Effector CD4-positive, alpha-beta T cell (primary cell): ENCODE results near the gene SPPL3.
"Not testable (repeated sequence)": the region's sequence is repeated elsewhere in the genome, so short reads cannot be mapped to it uniquely, and the experiment has no call there.

ENCODE experiments used
- DNase-seq: peaks from one replicate; pipeline ENCODE4 v3.0.0-alpha.2; 2020

The SPPL3 gene

DNA sequence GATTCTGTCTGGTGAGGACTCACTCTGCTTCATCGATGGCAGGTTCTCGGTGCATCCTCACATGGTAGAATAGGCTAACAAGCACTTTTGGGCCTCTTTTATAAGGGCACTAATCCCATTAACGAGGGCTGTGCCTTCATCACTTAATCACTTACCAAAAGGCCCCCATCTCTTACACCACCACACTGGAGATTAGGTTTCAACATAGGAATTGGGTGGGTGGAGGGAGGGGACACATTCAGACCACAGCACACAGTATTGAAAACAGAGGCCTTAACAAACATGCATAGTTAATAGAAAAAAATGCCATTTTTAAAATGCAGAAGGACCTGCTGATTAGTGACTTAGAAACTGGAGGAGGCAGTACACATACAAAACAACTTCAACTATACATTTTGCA lies 61.6 kb downstream of the SPPL3 start:
- DNase-seq: no peak

DNA sequence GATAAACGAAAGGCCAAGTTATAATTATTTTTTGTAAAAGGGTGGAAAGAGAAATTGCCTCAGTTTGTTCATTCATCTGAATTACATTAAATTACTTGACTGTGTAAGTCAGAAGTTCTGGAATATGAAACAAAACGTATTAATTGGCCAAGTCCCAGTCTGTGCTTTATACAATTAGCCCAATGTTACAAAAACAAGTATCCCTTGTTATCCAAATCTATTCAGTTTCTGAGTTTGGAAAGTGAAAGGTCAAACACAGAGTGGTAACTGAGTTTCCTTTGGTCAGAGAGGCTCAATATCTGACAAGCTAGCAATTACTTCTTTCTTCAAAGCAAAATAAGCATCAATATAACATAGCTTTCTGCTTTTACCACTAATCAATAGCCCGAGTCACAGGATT lies 62.6 kb downstream of the SPPL3 start:
- DNase-seq: no peak

DNA sequence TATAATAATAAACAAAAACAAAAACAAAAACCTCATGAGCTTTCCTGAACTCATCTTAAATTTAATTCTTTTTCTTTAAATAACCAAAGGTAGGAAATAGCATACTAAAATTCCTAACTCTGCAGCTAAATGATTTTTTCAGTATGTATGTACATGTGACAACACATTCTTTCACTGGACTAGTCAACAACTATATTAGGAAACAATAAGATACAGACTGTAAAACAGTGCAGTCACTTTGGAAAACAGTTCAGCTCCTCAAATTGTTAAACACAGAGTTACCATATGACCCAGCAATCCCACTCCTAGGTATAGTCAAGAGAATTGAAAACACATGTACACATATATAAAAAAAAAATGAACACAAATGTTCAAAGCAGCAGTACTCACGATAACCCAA lies 64.7 kb downstream of the SPPL3 start:
- no peak for DNase-seq

DNA sequence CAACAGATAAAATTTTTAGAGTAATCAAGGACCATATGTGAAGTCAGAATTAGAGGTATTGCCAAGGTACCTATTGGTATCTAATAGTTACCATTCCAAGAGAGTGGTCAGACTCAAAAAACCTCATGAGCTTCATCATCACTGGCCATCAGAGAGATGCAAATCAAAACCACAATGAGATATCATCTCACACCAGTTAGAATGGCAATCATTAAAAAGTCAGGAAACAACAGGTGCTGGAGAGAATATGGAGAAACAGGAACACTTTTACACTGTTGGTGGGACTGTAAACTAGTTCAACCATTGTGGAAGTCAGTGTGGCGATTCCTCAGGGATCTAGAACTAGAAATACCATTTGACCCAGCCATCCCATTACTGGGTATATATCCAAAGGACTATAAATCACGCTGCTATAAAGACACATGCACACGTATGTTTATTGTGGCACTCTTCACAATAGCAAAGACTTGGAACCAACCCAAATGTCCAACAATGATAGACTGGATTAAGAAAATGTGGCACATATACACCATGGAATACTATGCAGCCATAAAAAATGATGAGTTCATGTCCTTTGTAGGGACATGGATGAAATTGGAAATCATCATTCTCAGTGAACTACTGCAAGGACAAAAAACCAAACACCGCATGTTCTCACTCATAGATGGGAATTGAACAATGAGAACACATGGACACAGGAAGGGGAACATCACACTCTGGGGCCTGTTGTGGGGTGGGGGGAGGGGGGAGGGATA lies 65.4 kb downstream of the SPPL3 start:
- not testable (repeated sequence) for DNase-seq

GRCh38 chr12:120836114-120836684 lies 68.0 kb downstream of the SPPL3 start:
- DNase-seq: no peak

- no peak for DNase-seq
Observed at GRCh38 chr12:120835657-120836056, 68.5 kb downstream of the SPPL3 start.

GRCh38 chr12:120835304-120835612 lies 68.9 kb downstream of the SPPL3 start:
- no peak for DNase-seq

GRCh38 chr12:120834489-120835303 lies 69.5 kb downstream of the SPPL3 start:
- DNase-seq: no peak

DNA sequence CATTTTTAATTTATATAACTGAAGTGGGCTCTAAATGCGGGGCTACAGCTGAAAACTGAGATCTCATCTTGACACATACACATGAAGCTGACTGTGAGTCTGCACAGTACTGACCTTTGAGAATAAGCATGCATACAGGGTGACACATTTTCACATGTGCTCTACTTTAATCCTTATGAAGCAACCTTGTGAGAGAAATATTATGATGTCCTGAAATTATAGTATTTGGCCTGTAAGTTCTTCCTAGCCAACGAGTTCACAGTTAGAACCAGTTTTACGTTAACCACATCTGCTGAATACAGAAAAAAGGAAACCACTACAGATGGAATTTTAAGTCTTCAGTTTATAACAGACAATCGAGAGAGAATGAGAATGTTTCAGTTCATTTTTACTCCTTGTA lies 70.3 kb downstream of the SPPL3 start:
- DNase-seq: no peak

GRCh38 chr12:120832737-120833136 lies 71.4 kb downstream of the SPPL3 start:
- no peak for DNase-seq

DNA sequence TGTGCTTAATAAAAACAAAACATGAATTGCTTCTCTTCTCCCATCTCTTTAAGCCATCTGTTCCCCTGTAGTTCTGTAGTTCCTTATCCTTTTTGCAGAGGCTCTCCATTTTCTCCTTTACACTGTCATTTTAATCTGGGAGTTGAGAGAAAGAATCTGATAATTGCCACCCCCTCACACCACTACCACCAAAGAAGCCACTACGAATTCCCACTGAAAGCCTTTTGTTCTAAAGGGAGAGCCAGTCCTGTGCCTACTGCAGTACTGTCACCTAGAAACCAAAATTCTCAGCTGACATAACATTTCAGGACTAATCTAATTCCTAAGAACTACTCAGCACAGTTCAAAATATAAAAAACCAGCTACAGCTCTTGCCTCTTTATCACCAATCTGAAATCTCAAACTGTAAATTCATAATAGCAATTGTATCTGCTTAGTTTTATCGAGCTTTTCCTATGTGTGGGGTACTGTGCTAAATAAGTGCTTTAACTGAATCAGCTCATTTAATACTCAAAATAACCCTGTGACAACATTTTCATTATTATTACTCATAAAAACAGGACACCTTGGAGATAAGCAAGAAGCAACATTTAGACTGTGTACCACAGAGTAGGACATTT lies 72.4 kb downstream of the SPPL3 start:
- no peak for DNase-seq

DNA sequence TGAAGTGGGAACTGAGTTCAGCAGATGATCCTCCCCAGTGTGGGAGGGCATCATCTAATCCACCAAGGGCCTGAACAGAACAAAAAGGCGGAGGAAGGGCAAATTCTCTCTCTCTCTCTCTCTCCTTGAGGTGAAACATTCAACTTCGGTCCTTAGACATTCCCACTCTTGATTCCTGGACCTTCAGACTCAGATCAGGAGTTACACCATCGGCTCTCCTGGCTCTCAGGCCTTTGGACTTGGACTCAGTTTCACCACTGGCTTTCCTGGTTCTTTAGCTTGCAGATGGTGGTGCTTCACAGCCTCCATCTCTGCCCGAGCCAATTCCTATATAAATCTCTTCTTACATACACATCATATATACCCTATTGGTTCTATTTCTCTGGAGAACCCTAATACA lies 73.2 kb downstream of the SPPL3 start:
- DNase-seq: no peak

DNA sequence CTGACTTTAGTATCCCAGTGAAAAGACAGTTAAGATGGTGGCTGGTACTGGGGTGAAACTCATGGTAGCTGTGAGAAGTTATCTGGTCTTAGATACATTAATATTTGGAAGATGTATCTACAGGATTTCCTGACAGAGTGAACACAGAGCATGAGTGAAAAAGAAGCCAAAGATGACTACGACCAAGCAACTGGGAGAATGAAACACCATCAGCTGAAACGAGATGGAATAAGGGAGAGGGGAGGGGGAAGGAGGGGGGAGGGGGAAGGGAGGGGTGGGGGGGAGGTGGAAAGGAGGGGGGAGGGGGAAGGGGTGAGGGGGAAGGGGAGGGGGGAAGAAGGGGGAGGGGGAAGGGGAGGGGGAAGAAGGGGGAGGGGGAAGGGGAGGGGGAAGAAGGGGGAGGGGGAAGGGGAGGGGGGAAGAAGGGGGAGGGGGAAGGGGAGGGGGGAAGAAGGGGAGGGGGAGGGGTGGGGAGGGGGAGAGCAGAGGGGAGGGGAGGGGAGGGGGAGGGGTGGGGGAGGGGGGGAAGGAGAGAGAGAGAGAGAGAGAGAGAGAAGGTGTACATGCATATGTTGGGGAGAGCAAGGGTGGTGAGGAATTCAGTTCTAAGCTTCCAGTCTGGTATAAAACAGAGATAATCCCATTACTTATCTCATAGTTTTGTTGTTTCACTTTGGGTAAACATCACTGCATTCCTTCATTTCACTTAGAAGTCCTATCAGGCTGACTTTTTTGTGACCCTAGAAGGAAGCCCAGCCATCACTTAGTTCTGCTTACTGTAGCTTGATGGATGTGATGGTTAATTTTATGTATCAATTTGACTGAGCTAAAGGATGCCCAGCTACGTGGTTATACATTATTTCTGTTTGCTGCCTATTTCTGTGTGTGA lies 73.9 kb downstream of the SPPL3 start:
- DNase-seq: no peak

DNA sequence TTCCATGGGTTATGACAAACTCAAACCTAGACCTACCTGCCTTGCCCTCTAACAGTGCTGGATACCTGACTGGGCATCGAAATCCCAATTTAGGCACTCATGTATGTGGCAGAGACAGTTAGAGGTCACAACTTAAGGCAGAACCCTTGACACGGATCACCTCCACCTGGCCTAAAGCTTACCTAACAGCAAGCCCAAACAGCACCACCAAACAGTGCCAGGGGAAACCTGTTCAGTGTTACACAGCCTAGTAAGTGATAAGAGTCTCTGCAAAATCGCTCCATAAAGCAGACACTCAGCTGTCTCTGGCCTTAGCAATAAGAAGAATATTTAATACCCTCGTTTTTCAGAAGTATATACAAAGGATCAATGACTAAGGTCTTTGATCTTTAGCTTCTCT lies 77.8 kb downstream of the SPPL3 start:
- no peak for DNase-seq

DNA sequence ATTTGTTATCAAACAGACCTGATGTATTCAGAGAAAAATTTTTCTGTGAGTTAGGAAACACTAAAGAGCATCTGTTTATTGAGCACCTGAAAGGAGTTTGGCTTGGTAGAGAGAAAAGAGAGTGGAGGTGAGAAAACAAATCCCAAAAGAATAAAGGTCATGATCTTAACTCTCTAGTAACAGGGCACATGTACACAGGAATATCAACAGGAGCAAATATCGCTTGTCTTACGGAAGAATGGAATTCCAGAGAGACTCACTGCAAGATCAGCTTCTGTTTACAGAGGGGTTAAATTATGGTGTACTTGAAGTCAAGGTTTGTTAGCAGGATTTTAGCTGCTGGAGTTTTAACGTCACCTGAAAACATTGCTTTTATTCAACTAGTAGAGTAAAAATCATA lies 78.8 kb downstream of the SPPL3 start:
- DNase-seq: no peak

GRCh38 chr12:120822832-120823503 lies 81.2 kb downstream of the SPPL3 start:
- no peak for DNase-seq

- DNase-seq: no peak
Observed at GRCh38 chr12:120821878-120822277, 82.3 kb downstream of the SPPL3 start.

- no peak for DNase-seq
Observed at GRCh38 chr12:120820884-120821510, 83.2 kb downstream of the SPPL3 start.

GRCh38 chr12:120818416-120818815 lies 85.7 kb downstream of the SPPL3 start:
- DNase-seq: no peak

- no peak for DNase-seq
Observed at GRCh38 chr12:120817559-120818330, 86.4 kb downstream of the SPPL3 start.

DNA sequence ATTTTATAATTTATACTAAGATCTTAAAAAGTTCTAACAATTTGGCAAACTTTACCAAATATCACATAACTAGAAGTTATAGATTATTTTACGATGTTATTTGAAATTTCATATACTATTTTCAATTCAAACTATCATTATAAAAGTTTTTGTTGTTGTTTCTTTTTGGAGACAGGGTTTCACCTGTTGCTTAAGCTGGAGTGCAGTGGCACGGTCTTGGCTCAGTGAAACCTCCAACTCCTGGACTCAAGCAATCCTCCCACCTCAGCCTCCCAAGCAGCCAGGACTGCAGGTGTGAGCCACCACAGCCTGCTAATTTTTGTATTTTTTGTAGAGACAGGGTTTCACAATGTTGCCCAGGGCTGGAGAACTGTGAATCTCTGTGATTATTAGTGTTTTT lies 87.8 kb downstream of the SPPL3 start:
- DNase-seq: no peak
